HL-60/S4 (cell line): ENCODE measurements around the gene OPCML.

Source experiments
- in situ Hi-C: fragments of 300-500 bp; cut with MboI; formaldehyde crosslinking; loops from 2 replicates; pipeline ENCODE4 v1.14.3; 2022; ENCODE audit warnings: low sequenced_read_pairs

OPCML gene

DNA sequence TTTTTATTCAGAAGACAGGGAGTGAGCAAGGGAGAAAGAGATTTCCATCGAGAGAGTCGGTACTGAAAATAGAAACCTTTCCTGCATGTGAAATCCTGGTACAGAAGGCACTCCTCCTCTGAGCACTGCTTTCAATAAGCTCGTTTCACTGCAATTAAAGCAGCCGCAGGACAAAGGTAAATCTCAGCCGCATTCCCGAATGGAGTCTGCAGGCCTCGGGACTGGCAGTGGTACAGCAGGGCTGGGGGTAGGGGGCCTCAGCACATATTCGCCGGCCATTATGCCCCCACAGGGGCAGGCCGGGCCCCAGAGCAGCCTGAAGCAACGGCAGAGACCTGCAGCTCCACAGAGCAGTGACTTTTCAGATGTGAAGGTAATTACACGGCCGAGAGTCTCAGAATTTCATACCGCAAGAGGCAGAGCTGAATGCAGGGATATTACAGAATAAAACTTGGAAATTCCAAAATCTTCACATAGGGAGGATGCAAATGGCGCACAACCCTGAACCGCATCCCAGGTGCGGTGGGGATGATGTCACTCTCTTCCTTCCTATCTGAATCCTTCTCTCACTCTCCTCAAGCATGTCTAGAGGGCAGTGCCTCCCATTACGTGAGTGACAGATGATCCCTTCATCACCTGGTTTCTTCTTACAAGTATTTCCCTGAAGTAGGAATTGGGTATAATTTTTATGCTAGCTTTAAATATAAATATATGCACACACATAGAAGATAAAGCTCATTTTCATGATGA, 622.1 kb downstream of the OPCML start:
- in situ Hi-C loops, result no loop called here

DNA sequence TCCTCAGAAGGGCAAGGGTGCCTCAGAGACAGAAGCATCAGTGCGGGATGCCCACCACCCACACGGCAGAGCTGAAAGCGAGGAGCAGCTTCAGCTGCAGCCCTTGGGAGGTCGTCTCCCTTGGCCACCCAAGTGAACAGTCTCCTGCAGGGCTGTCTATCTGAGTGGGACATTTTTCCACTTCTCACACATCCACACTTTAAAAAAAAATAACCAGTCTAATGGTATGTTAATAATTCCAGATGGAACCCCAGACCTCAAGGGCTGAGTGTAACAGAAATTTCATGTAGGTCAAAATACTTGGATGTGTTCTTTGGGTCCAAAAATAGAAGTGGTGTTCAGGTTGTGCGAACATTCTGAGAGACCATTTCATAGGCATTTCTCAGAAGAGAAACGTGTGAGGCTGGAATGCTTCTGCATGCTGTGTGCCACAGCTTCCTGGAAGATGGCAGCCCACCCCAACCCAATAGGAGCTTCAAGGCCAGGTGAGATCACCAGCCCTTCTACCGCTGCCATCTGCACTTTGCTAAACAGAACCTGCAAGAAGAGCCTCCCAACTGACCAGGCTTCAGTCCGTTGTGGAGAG, 623.2 kb downstream of the OPCML start:
- in situ Hi-C loops, result no loop called here

DNA sequence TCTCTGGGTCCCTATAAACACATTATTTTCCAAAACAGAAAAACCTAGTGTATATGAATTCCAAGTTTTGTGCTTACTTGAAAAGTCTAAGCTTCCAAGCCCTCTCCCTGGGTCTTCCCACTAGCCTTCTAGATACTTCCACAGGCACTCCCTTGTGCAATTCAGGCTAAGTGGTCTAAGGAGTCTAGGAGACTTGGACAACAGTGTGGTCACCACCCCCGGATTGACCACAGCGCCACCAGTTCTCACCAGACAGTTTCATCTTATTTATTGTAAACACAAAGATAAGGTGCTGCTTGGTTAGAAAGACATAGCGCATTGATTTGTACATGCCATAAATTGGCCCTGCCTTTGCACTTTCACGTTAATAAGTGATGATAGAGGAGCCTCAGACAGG, 623.9 kb downstream of the OPCML start:
- in situ Hi-C loops, result no loop called here

DNA sequence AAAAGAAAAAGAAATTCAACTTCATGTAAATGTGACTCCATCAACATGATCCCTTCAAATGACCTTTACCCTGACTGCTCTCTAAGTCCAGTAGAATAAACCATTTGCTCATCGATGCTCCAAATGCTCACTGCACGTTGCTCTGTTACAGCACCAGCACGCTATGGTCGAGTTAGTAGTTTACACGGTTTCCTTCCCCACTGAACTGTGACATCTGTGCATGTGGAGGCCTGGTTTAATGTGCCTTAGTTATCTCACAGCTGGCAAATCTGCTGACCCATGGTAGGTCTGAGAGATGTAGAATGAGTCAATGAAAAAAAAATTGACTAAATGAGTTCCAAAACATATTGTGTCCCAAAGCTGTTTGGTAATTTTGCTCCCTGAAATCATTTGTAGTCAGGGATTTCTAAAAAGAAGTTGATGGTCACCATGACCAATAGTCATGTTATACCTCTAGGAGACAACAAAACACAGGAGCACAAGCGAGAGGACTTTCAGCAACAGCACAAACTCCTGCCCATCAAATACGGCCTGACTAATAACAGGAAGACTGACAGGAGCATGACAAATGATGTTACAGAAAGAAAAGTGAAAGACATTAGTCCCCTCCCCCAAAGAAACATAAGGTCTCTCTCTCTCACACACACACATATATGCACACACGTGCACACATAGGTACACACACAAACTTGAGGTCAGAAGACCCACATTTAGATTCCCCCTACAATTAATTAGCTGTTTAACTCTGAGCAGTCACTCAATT, 624.5 kb downstream of the OPCML start:
- in situ Hi-C loops, result no loop called here

DNA sequence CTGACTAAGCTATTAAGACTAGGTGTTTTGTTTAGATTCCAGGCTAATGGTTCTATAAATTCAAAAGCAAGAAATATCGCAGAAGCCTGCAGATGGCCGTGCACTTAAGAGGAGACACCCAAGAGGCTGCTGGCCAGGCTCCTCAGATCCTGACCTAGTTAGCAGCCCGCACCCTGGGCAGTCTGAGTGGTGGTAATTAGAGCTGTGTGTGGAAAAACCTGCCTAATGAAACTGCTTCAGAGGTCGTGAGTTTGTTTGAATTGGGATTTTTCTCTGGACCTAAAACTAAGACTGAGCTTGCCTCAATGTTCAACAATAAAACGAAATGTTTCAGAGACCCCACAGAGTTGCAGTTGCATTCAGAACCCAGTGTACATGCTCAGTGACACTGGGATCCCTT, 627.7 kb downstream of the OPCML start:
- in situ Hi-C loops, result no loop called here

DNA sequence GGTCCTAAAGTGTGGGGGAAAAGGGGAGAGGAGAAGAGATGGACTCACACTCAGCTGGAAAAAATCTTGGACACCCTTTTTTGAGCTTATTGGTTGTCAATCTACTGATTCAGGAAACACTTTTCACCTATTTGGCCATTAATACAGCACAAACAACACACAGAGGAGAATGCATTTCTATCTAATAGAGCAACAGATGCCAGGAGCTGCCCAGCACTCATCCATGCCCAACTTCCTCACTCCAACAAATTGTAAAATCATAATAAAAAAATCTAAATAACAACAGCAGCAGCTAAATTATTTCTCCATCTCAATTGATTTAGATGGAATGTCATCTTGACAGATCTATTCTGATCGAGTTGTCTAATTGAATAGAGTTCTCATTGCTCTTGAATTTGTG, 628.2 kb downstream of the OPCML start:
- in situ Hi-C loops, result no loop called here

DNA sequence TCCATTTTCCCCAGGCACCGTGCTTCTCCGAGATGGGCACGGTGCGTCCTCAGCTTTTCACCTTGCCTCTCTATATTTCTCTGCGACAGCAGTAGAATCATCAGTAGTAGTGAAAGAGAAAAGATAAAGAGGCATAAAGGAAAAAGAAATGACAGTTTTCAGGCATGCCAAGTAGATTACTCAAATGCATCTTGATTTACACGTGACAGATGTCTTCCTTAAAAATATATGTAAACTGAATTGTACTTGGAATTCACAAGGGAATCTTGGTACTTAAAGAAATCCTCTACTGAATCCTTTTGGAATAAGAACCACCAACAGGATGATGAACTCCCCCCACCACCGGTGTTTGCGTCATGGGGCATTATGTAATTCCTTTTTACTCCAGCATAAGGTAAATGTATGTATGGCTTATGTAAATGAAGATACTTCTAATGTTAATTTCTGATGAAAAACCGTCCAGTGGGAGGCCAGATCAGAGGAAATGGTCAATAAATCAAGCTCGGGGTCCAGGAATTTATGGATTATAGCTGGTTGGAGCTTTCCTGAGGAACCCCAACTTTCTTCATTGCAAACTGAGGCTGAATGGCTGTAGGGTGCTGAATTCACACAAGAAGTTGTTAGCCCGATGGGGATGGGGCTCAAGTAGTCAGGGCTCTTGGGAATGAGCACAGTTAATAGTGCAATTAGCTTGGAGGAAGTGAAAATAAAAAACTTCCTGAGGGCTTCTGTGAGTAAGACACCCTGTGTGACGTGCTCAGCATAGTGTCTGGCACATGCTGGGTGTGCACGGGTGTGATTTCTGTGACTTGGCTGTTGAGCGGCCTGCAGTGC, 630.4 kb downstream of the OPCML start:
- in situ Hi-C loops, result no loop called here

DNA sequence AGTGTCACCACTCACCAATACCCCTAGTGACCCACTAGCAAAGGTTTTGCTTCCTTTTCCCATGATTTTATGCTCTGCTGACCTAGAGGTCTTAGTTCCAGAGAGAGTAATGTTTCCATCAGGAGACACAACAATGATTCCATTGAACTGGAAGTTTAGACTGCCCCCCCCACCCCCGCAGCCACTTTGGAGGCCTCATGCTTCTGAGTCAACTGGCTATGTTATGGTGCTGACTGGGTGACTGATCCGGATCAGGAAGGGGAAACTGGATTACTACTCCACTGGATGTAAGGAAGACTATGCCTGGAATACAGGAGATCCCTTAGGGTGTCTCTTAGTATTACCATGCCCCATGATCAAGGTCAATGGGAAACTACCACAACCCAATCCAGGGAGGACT, 633.6 kb downstream of the OPCML start:
- in situ Hi-C loops, result no loop called here

DNA sequence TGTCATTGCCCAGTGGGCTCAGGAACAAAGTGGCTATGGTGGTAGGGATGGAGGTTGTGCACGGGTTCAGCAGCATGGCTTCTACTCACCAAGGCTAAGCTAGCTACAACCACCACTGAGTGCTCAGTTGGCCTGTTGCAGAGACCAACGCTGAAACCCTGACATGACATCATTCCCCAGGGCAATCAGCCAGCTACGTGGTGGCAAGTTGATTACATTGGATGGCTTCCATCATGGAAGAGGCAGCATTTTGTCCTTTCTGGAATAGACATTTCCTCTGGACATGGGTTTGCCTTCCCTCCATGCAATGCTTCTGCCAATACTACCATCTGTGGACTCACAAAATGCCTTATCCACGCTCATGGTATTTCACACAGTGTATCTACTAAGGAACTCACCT, 634.3 kb downstream of the OPCML start:
- in situ Hi-C loops, result no loop called here

DNA sequence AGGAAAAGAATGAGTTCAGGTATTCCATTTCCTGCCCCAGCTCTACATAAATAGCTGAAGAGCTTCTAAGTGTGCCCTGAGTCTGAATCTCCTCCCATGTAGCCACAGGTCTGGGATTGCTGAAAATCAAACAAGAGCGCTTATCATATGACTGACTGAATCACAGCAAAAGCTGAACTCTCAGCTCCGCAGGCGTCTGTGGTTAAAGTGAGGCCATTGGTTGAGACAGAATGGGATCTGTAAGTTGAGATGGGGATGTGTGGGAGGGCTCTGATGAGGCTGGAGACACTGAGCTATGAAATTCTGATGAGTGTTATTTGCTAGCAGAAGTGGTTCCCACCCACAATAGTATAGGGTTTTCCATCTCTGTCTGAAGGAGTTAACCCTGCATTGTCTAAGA, 637.0 kb downstream of the OPCML start:
- in situ Hi-C loops, result no loop called here

DNA sequence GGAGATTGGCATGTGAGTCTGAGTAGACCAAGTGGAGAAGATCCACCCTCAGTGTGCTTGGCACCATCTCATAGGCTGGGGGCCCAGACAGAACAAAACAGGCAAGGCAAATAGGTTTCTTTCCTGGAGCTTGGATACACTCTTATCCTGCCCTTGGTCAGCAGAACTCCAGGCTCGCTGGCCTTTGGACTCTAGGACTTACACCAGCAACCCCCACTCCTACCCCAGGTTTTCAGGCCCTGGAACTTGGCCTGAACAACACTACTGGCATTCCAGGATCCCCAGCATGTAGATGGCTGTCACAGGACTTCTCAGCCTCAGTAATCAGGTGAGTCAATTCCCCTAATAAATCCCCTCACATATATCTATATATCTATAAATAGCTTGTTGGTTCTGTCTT, 637.7 kb downstream of the OPCML start:
- in situ Hi-C loops, result no loop called here

DNA sequence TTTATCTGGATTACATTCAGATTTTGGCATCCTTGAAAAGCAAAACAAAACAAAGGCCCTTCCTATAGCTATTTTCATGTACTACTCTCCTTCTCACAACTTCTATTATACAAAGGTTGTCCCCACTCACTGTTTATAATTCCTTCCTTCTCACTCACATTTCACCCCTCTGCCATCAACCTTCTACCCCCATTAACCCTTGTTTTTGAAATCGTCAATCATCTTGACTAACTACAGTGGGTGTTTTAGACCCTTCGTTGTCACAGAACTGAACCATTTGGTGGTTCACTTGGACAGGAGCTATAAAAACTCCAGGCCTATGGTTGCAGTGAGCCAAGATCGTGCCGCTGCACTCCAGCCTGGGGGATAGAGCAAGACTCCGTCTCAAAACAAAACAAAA, 639.4 kb downstream of the OPCML start:
- in situ Hi-C loops, result no loop called here

DNA sequence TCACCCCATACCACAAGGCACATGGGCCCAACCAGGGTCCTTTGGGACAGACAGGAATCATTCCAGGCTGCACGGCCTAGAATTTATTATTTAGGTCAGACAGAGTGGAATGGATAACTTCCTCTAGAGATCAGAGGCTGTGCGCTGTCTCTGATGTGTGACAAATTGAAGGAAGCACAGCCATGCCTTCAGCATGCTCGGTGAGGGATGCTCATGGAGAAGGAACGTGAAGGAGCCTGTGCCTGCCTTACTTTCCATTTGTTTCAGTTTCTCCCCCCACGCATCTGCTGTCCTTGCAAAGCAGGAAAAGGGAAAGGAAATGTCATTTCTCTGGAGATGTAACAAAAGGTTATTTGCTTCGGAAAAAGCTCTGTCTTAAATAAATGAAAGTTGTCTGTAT, 644.1 kb downstream of the OPCML start:
- in situ Hi-C loops, result no loop called here

DNA sequence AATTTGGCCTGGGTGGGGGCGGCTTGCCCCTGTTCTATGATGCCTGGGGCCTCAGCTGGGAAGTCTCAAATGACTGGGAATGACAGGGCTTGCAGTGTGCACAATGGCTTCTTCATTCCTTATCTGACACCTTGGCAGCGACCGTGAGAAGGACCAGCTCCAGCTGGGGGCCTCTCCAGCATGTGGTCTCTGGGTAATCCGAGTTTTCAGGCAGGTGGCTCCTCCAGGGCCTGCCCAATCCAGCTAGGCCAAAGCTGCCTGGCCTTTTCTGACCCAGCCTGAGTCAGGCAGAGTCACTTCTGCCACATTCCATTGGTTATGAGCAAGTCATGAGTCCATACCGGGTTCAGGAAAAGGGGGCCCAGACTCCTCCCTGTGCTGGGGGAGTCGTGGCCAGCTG, 646.0 kb downstream of the OPCML start:
- in situ Hi-C loops, result no loop called here

DNA sequence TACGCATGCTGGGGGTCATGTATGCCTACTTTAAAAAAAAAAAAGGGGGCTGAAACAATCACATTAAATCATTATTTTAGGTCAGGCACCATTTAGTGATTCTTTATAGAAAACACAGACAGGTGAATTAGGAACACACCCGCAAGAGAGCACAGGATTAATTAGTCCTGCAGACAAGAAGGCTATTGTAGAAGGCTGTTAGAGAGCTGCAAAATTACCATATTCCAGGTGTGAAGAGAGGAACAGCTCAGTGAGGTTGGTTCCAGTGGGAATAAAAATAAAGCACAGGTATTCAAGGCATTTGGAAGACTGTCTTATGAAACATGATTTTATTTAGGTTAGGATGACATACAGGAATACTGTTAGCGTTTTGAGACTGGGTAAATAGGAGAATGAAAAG, 649.1 kb downstream of the OPCML start:
- in situ Hi-C loops, result no loop called here

DNA sequence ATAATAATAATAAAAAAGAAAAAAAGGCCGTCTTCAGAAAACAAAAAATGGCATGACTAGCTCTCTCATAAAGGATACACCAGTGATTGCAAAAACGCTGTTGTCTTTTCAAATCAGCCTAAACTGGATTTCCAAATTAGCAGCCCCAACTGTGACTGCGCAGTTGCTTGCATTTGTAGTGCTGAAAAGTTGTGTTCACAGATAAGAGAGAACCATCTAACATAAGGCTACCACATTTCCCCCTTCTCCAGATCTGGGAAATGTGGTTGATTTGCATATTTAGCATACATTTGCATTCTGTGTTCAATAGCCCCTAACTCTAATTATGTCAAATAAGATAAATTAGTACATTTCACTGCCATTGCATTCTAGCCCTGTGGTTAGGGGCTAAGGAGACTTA, 650.7 kb downstream of the OPCML start:
- in situ Hi-C loops, result no loop called here

DNA sequence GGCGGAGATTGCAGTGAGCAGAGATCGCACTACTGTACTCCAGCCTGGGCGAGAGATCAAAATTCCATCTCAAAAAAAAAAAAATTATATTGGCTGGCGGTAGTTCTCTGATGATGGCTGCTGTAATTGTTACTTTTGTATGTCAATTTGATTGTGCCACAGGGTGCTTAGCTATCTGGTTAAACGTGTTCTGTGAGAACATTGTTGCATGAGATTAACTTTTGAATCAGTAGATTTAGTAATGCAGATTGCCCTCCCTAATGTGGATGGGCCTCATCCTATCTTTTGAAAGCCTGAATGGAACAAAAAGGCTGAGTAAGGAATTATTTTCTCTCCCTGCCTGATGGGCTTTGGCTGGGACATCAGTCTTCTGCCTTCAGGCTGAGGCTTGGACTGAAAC, 654.2 kb downstream of the OPCML start:
- in situ Hi-C loops, result no loop called here

DNA sequence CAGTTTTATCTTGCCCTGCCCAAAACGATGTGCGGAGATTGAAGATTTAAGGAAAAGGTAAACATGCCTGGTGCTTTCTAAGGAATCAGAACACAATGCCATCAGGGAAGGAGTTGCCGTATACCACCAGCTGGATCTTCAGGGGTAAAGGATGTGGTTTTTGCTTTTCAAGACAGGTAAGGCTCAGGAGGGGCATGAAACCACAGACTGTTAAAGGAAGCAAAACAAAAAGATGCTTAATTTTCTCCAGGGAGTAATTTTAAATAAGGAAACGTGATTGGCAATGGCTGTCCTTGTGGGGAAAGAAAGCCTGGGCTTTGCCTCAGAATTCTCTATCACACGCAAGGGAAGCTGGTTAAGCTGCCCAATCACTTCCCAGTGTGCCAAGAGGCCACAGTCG, 655.6 kb downstream of the OPCML start:
- in situ Hi-C loops, result no loop called here

DNA sequence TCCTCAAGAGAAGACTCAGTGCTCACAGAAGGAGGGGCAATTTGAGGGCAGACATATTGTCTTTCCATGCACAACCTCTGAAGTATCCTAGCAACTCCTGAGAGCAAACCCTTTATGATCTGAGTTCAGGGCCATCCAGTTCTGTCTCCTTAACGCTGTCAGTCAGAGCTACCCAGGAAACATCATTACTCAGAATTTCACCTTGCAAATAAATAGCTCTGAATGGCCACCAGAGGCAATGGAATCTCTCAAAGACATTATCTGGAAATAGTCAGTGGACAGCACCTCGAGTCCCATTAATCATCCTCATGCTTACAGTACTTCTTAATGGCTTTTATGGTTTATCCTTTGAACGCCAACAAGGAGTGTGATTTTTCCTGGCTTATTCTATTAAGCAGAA, 656.1 kb downstream of the OPCML start:
- in situ Hi-C loops, result no loop called here

DNA sequence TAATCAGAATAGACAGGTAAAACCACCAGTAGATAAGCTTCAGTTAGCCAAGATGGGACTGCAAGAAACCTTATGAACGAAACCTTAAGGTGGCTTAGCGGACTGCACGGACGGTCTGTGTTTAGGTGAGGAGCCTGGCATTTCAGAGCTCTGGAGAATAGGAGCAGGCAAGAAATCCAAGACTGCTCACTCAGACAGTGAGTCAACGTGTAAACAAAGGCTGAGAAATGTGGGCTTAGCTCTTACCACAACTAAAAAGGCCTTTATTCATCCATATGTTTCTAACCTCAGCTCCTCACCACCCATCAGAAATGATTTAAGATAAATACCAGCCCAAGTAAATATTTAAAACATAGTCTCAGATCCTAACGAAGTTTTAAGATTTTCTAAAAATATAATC, 657.7 kb downstream of the OPCML start:
- in situ Hi-C loops, result no loop called here

DNA sequence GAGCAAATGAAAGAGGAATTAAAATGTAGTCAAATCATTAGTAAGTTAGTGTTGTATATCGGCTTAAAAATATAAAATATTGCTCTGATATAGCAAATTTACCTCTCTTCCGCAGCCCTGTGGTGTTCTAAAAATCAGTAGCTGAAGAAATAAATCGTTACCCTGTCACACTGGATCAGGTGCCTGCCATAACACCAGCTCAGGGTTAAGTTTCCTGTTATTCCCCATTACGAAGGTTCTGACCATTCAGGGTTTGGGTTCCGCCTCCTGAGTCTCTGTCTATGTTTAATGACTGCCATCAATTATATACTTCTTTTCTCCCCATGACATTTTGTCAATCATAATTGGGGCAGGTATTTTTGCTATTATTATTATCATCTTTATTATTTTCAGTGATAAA, 658.5 kb downstream of the OPCML start:
- in situ Hi-C loops, result no loop called here
